ENCODE data around the gene GPR171. TPM values are rescaled to one million over a fixed set of nuclear protein-coding genes. Genes with fewer than 3 reads are reported as not detected.
A peak's percentile ranks its signal among the peaks of the same experiment; 100 is the strongest.

GPR171 gene
- total RNA-seq, 1 donor, result not detected

DNA sequence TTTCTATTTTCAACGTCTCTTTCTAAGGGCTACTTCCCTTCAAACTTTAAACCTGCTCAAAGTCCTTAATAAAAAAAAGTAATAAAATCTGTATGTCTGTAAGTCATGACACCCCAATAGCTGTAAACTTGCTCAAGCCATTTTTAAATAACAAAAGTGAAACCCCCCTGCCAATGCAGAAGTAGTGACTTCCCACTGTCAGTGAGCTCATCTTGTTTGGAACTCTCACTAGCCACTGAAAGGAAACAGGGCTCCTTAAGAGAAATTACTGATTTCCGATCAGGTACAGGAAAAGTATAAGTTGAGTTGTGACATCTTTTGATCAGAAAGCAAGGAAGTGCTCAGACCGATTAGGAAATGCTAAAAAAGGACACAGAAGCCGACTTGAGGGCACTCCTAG, 27.6 kb upstream of the GPR171 start:
- no peak for DNase-seq (ENCODE audit: low read depth)
- TF ChIP-seq, protein P1, sequence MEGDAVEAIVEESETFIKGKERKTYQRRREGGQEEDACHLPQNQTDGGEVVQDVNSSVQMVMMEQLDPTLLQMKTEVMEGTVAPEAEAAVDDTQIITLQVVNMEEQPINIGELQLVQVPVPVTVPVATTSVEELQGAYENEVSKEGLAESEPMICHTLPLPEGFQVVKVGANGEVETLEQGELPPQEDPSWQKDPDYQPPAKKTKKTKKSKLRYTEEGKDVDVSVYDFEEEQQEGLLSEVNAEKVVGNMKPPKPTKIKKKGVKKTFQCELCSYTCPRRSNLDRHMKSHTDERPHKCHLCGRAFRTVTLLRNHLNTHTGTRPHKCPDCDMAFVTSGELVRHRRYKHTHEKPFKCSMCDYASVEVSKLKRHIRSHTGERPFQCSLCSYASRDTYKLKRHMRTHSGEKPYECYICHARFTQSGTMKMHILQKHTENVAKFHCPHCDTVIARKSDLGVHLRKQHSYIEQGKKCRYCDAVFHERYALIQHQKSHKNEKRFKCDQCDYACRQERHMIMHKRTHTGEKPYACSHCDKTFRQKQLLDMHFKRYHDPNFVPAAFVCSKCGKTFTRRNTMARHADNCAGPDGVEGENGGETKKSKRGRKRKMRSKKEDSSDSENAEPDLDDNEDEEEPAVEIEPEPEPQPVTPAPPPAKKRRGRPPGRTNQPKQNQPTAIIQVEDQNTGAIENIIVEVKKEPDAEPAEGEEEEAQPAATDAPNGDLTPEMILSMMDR (IDR thresholded peaks at IDR 0.05; ENCODE audit: insufficient read depth, low read depth, low read length), result no peak
- H3K4me3 ChIP-seq (ENCODE audit: low read depth, low read length), result no peak overlapping the region

GRCh38 chr3:151228666-151229040, 25.6 kb upstream of the GPR171 start:
- H3K4me3 ChIP-seq (ENCODE audit: low read depth, low read length), result no peak overlapping the region
- TF ChIP-seq, protein P1 (IDR thresholded peaks at IDR 0.05; ENCODE audit: insufficient read depth, low read depth, low read length), result no peak
- DNase-seq (ENCODE audit: low read depth), result peak; percentile 69

GRCh38 chr3:151227807-151228665, 25.0 kb upstream of the GPR171 start:
- peak; percentile 87 for DNase-seq (ENCODE audit: low read depth)
- TF ChIP-seq, protein P1 (IDR thresholded peaks at IDR 0.05; ENCODE audit: insufficient read depth, low read depth, low read length), result peak; percentile 93
- no peak overlapping the region for H3K4me3 ChIP-seq (ENCODE audit: low read depth, low read length)

DNA sequence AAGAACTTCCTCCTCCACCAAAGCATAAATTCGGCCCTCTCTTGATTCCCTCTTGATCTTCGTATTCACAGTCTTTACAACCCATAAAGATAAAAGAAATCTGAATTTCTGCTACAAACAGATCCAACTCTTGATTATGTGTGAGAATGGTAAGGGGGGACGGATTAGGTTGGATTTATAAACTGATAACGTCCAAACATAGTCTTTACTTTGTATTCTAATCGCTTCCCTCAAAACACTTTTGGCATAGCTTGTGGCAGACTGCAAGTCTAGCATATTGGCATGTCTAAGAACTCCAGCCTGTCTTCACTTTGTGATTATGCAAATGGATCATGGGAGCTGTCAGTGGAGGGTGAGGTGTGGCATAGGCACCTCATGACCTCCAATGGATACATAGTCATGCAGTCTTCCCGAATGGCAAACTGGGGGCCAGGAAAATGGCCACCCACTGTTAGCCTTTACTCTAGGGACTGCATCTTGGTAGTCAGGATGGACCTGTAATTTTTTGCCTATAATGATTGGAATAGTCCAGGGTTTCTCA, 24.3 kb upstream of the GPR171 start:
- H3K4me3 ChIP-seq (ENCODE audit: low read depth, low read length), result no peak overlapping the region
- TF ChIP-seq, protein P1 (IDR thresholded peaks at IDR 0.05; ENCODE audit: insufficient read depth, low read depth, low read length), result no peak
- no peak for DNase-seq (ENCODE audit: low read depth)

DNA sequence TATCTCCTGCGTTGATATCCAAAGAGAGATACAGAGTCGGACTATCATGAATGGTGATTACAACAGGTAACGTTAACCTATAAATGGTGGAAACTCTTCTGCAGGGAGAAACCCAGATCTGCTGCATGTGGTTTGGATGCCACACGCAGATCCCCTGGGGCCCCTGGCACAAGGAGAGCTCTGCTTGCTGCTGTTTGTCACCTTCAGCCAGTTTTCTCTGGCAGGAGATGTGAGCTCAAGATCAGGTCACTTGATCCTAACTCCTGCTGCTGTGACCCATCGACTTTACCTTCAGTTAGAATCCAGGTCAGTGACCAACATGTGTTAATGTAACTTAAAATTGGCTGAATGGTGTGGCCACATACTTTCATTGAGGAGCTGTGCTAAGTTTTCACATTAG, 23.8 kb upstream of the GPR171 start:
- no peak for DNase-seq (ENCODE audit: low read depth)
- TF ChIP-seq, protein P1 (IDR thresholded peaks at IDR 0.05; ENCODE audit: insufficient read depth, low read depth, low read length), result no peak
- no peak overlapping the region for H3K4me3 ChIP-seq (ENCODE audit: low read depth, low read length)

- no peak overlapping the region for H3K4me3 ChIP-seq (ENCODE audit: low read depth, low read length)
- DNase-seq (ENCODE audit: low read depth), result peak; percentile 85
- TF ChIP-seq, protein P1 (IDR thresholded peaks at IDR 0.05; ENCODE audit: insufficient read depth, low read depth, low read length), result no peak
Measured at GRCh38 chr3:151226088-151226563, 23.1 kb upstream of the GPR171 start.

Data from fibroblast of villous mesenchyme (primary cell).